AG08395 (cell line): Measurements from ENCODE around the gene CEP83.
"Not testable (repeated sequence)": the region's sequence is repeated elsewhere in the genome, so short reads cannot be mapped to it uniquely, and the experiment has no call there.

Experiments
- DNase-seq: peaks from one replicate; pipeline ENCODE4 v3.0.0; 2012; ENCODE audit warnings: mixed read lengths, low spot score

CEP83 gene

GRCh38 chr12:94433744-94434143 is 25.9 kb downstream of the CEP83 start:
- DNase-seq, result no peak

- no peak for DNase-seq
Measured at GRCh38 chr12:94430304-94430703, 29.4 kb downstream of the CEP83 start.

- no peak for DNase-seq
Measured at GRCh38 chr12:94429633-94430032, 30.0 kb downstream of the CEP83 start.

- DNase-seq, result no peak
Measured at GRCh38 chr12:94429191-94429590, 30.5 kb downstream of the CEP83 start.

GRCh38 chr12:94427501-94428381 is 31.9 kb downstream of the CEP83 start:
- peak; percentile 32 for DNase-seq

GRCh38 chr12:94426049-94426448 is 33.6 kb downstream of the CEP83 start:
- no peak for DNase-seq

- not testable (repeated sequence) for DNase-seq
Measured at GRCh38 chr12:94424830-94425229, 34.8 kb downstream of the CEP83 start.

GRCh38 chr12:94421868-94422740 is 37.6 kb downstream of the CEP83 start:
- no peak for DNase-seq

- no peak for DNase-seq
Measured at GRCh38 chr12:94418517-94418916, 41.1 kb downstream of the CEP83 start.

- no peak for DNase-seq
Measured at GRCh38 chr12:94416613-94417012, 43.1 kb downstream of the CEP83 start.

GRCh38 chr12:94415066-94415465 is 44.6 kb downstream of the CEP83 start:
- DNase-seq, result no peak

GRCh38 chr12:94405413-94406116 is 54.1 kb downstream of the CEP83 start:
- DNase-seq, result peak; percentile 2

GRCh38 chr12:94404854-94405253 is 54.8 kb downstream of the CEP83 start:
- DNase-seq, result no peak

GRCh38 chr12:94401326-94401725 is 58.3 kb downstream of the CEP83 start:
- no peak for DNase-seq

GRCh38 chr12:94398685-94399084 is 61.0 kb downstream of the CEP83 start:
- DNase-seq, result not testable (repeated sequence)

GRCh38 chr12:94397401-94397800 is 62.3 kb downstream of the CEP83 start:
- no peak for DNase-seq

- DNase-seq, result not testable (repeated sequence)
Measured at GRCh38 chr12:94396014-94396413, 63.7 kb downstream of the CEP83 start.

GRCh38 chr12:94390130-94390485 is 69.6 kb downstream of the CEP83 start:
- DNase-seq, result no peak

- not testable (repeated sequence) for DNase-seq
Measured at GRCh38 chr12:94389482-94390129, 70.1 kb downstream of the CEP83 start.

GRCh38 chr12:94386422-94386821 is 73.2 kb downstream of the CEP83 start:
- DNase-seq, result no peak

- DNase-seq, result no peak
Measured at GRCh38 chr12:94384030-94384429, 75.6 kb downstream of the CEP83 start.

GRCh38 chr12:94380507-94380906 is 79.2 kb downstream of the CEP83 start:
- no peak for DNase-seq
